PC-3 (cell line): Measurements from ENCODE around the gene MAMDC2. TPM values are rescaled to one million over a fixed set of nuclear protein-coding genes. Genes with fewer than 3 reads are reported as not detected.
"Not testable (repeated sequence)": the region's sequence is repeated elsewhere in the genome, so short reads cannot be mapped to it uniquely, and the experiment has no call there.

ENCODE experiments used
- ATAC-seq: fragments of 200-7000 bp; cut with Tn5 transposase; 2 replicates; pipeline ENCODE4 v1.9.1; 2020; ENCODE audit warnings: mild to moderate bottlenecking, moderate library complexity
- BruUV-seq: library from RNA; stranded (reverse); fragments of 400-500 nt; replicated peaks from 2 replicates; lab custom pipeline; 2021; lab: Mats Ljungman, UMichigan
- CTCF ChIA-PET: fragments of 300-600 bp; sonication (Branson Sonifier 250); formaldehyde crosslinking; loops from one replicate; lab custom pipeline; 2022; ENCODE audit warnings: antibody characterized with exemption; lab: Charles Lee
- POLR2A ChIA-PET: fragments of 300-600 bp; sonication (Branson Sonifier 250); formaldehyde crosslinking; loops from one replicate; lab custom pipeline; 2022; ENCODE audit warnings: antibody characterized with exemption; ENCODE audit not compliant: unreplicated experiment; lab: Charles Lee
- DNase-seq: peaks from one replicate; pipeline ENCODE4 v3.0.0-alpha.2; 2015
- H2AFZ ChIP-seq: fragments of 300-600 bp; sonication (generic); 2 replicates; pipeline ENCODE4 v1.6.0; 2016; ENCODE audit warnings: antibody characterized with exemption, low read length
- H3F3A ChIP-seq: fragments of 300-600 bp; sonication (generic); one replicate; pipeline ENCODE4 v1.6.0; 2017; ENCODE audit warnings: antibody characterized with exemption, low read length, control low read depth, mild to moderate bottlenecking; ENCODE audit not compliant: unreplicated experiment
- H3K27ac ChIP-seq: fragments of 300-600 bp; sonication (generic); 2 replicates; pipeline ENCODE4 v1.5.1; 2016; ENCODE audit warnings: mild to moderate bottlenecking, low read length
- H3K27me3 ChIP-seq: fragments of 300-600 bp; sonication (generic); 2 replicates; pipeline ENCODE4 v1.6.1; 2016; ENCODE audit warnings: low read length, mixed read lengths
- H3K36me3 ChIP-seq: fragments of 300-600 bp; sonication (generic); 2 replicates; pipeline ENCODE4 v1.6.1; 2016; ENCODE audit warnings: low read depth, mixed run types, low read length, mixed read lengths
- H3K4me1 ChIP-seq: fragments of 300-600 bp; sonication (generic); 2 replicates; pipeline ENCODE4 v1.5.1; 2016; ENCODE audit warnings: low read length; ENCODE audit not compliant: insufficient read depth
- H3K4me2 ChIP-seq: fragments of 300-600 bp; sonication (generic); 2 replicates; pipeline ENCODE4 v1.6.0; 2016; ENCODE audit warnings: low read length
- H3K4me3 ChIP-seq: fragments of 300-600 bp; sonication (generic); 2 replicates; pipeline ENCODE4 v1.5.1; 2016; ENCODE audit warnings: mild to moderate bottlenecking, low read length, mixed read lengths
- H3K79me2 ChIP-seq: fragments of 300-600 bp; sonication (generic); 2 replicates; pipeline ENCODE4 v1.6.1; 2017; ENCODE audit warnings: low read length, mixed read lengths
- H3K9ac ChIP-seq: fragments of 300-600 bp; sonication (generic); 2 replicates; pipeline ENCODE4 v1.6.0; 2016; ENCODE audit warnings: mild to moderate bottlenecking, low read length
- H3K9me2 ChIP-seq: fragments of 300-600 bp; sonication (generic); replicated peaks from 2 replicates; pipeline ENCODE4 v1.6.1; 2016; ENCODE audit warnings: mixed run types, low read length, mixed read lengths
- H3K9me3 ChIP-seq: fragments of 300-600 bp; sonication (generic); 2 replicates; pipeline ENCODE4 v1.6.1; 2016; ENCODE audit warnings: low read length, mixed read lengths
- H4K20me1 ChIP-seq: fragments of 300-600 bp; sonication (generic); 2 replicates; pipeline ENCODE4 v1.6.1; 2016; ENCODE audit warnings: low read length, mixed read lengths
- CTCF ChIP-seq: fragments of 300-600 bp; sonication (generic); conservative IDR thresholded peaks from 2 replicates; pipeline ENCODE4 v1.5.1; 2017; ENCODE audit warnings: antibody characterized with exemption, low read depth, mild to moderate bottlenecking, low read length
- EZH2 ChIP-seq: fragments of 300-600 bp; sonication (generic); IDR thresholded peaks from one replicate; pipeline ENCODE4 v1.6.1; 2017; ENCODE audit warnings: antibody characterized with exemption, mild to moderate bottlenecking, low read length; ENCODE audit not compliant: unreplicated experiment
- EZH2phosphoT487 ChIP-seq: fragments of 300-600 bp; sonication (generic); IDR thresholded peaks from 2 replicates; pipeline ENCODE4 v1.6.1; 2018; ENCODE audit warnings: mild to moderate bottlenecking, antibody characterized with exemption, low read length, borderline replicate concordance
- intact Hi-C: fragments of 100-400 bp; cut with micrococcal nuclease; formaldehyde crosslinking; loops from 2 replicates; pipeline ENCODE4 v1.9.0; 2023
- total RNA-seq: library from RNA; depleted of rRNA; stranded (reverse); fragments of >200 nt; gene quantifications from 2 replicates; pipeline ENCODE4 v1.2.3, GENCODE V29; 2014

MAMDC2 gene
- total RNA-seq, 1 experiment from 2014 or later = not detected

GRCh38 chr9:70197216-70198044 lies 153.8 kb downstream of the MAMDC2 start:
- Histone ChIP-seq H3K4me2 (no peak overlapping the region), H3K4me3 (no peak overlapping the region), H3K79me2 (no peaks in the 10 kb centered on the region), H3K9me3 (no peaks in the 10 kb centered on the region), H3K9me2 (no peaks in the 10 kb centered on the region), H3K4me1 (peaks cover 6% of the 10 kb centered on the region; the same call in 1 of the 2 replicates), H2AFZ (no peak overlapping the region), H3K9ac (no peak overlapping the region), H3K27ac (no peak overlapping the region), H3F3A (no peaks in the 10 kb centered on the region), H3K36me3 (no peaks in the 10 kb centered on the region), H4K20me1 (no peaks in the 10 kb centered on the region), H3K27me3 (no peaks in the 10 kb centered on the region)
- ChIA-PET POLR2A (no interaction called here), CTCF (no interaction called here)
- no TSS peak for BruUV-seq
- intact Hi-C loops = no loop called here
- TF ChIP-seq CTCF (no peak), EZH2 (no peak), EZH2phosphoT487 (no peak)
- ATAC-seq (no peak), DNase-seq (no peak)

- H3K36me3 ChIP-seq, H3K9me3 ChIP-seq, H3K27me3 ChIP-seq, H3K9me2 ChIP-seq, H3F3A ChIP-seq, DNase-seq, H4K20me1 ChIP-seq, BruUV-seq, H3K27ac ChIP-seq, H3K79me2 ChIP-seq, CTCF ChIA-PET, ATAC-seq, intact Hi-C loops, H3K9ac ChIP-seq: not testable (repeated sequence)
- Histone ChIP-seq H3K4me1 (peaks cover 12% of the 10 kb centered on the region), H3K4me2 (peak overlapping the region; percentile 72), H3K4me3 (peak overlapping the region; percentile 51; the same call in 1 of the 2 replicates), H2AFZ (peak overlapping the region; percentile 34; the same call in 1 of the 2 replicates)
- POLR2A ChIA-PET = interaction anchor here (0.7 kb wide), 1 partner anchor 93 kb away, joined by 3 read pairs; no protein-coding TSS in a partner anchor
Measured at GRCh38 chr9:70204743-70205142, 161.1 kb downstream of the MAMDC2 start.

GRCh38 chr9:70205366-70206020 lies 161.8 kb downstream of the MAMDC2 start:
- peak overlapping the region; percentile 51; the same call in 1 of the 2 replicates for H3K4me3 ChIP-seq
- H3K4me1 ChIP-seq = peaks cover 12% of the 10 kb centered on the region
- intact Hi-C loops = no loop called here
- no peaks in the 10 kb centered on the region for H3K9me2 ChIP-seq
- ATAC-seq = no peak
- no peaks in the 10 kb centered on the region for H3K9me3 ChIP-seq
- no peaks in the 10 kb centered on the region for H3F3A ChIP-seq
- no peak overlapping the region for H3K27ac ChIP-seq
- H3K79me2 ChIP-seq = no peaks in the 10 kb centered on the region
- H3K4me2 ChIP-seq = peak overlapping the region; percentile 72
- H3K36me3 ChIP-seq = no peaks in the 10 kb centered on the region
- BruUV-seq = no TSS peak
- H4K20me1 ChIP-seq = no peaks in the 10 kb centered on the region
- CTCF ChIA-PET = no interaction called here
- DNase-seq = peak; percentile 60
- no peaks in the 10 kb centered on the region for H3K27me3 ChIP-seq
- H3K9ac ChIP-seq = no peak overlapping the region
- H2AFZ ChIP-seq = no peak overlapping the region
- POLR2A ChIA-PET = no interaction called here
- TF ChIP-seq CTCF = no peak
- TF ChIP-seq EZH2phosphoT487 = no peak
- TF ChIP-seq EZH2 = no peak
